ENCODE data around the gene PBRM1.

DNA sequence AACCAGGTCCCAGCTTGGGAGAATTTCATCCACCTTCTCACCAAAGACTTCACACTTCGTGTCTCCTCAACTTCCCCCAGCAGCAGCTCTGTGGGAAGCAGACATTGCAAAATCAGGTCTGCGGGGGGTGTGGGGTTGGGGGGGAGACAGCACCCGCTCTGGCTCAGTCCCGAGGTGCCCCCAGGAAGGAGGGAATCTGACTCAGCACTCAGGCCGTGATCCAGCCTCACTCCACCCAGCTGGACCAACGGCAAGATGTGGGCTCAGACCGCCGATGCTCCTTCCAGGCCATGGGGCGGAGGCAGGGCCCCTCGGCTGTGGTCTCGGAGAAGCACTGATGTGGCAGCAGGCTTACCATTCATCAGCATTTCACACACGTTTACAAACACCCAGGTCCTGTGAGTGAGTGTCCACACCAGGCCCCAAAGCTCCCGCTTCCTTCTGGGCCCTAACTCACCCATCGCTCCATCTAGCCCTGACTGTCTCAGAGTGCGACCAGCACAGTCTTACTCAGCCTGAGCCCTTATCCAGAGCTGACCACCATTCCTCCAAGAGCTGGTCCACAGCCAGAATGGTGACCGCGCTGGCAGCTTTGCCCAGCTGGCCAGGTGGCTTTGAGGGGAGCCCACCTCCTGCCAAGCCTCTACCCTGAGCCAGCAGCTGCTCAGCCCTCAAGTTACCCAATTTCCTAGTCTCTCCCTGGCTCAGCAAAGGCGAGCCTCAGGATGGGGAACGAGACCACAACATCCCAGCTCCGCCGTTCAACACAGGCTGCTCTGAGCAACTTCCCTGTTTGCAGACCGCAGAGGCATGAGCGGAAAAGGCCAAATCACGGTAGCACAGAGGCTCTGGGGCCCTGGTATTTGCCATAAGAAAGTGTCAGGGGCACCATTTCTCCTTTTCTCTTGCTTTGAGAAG is 187.3 kb downstream of the PBRM1 start:
- TF ChIP-seq EZH2 (IDR thresholded peaks at IDR 0.05; ENCODE audit: insufficient read depth, poor library complexity, severe bottlenecking) (no peak), EZH2phosphoT487 (IDR thresholded peaks at IDR 0.05; ENCODE audit: insufficient read depth, low read depth) (no peak)

Data from GM23248 (cell line).